BE2C (cell line): Measurements from ENCODE around the gene OR2S2.
A peak's percentile ranks its signal among the peaks of the same experiment; 100 is the strongest.

Experiments used
- DNase-seq: peaks from one replicate; pipeline ENCODE4 v3.0.0-alpha.2; 2020
- H3K27me3 ChIP-seq: fragments of 250-450 bp; sonication (Bioruptor Pico); 2 replicates; pipeline ENCODE4 v1.5.1; 2020; ENCODE audit warnings: mild to moderate bottlenecking
- H3K36me3 ChIP-seq: fragments of 250-450 bp; sonication (Bioruptor Pico); 2 replicates; pipeline ENCODE4 v1.5.1; 2020; ENCODE audit warnings: mild to moderate bottlenecking
- H3K4me1 ChIP-seq: fragments of 250-450 bp; sonication (Bioruptor Pico); 2 replicates; pipeline ENCODE4 v1.5.1; 2020
- H3K4me3 ChIP-seq: 2 replicates; pipeline ENCODE4 v1.5.1; 2011; ENCODE audit warnings: low read depth, low read length
- H3K9me3 ChIP-seq: fragments of 250-450 bp; sonication (Bioruptor Pico); 2 replicates; pipeline ENCODE4 v1.5.1; 2020
- TF ChIP-seq, protein P1 (sequence below): IDR thresholded peaks from 2 replicates; pipeline ENCODE4 v1.5.1; 2012; ENCODE audit warnings: mild to moderate bottlenecking, low read depth, low read length

Gene OR2S2

DNA sequence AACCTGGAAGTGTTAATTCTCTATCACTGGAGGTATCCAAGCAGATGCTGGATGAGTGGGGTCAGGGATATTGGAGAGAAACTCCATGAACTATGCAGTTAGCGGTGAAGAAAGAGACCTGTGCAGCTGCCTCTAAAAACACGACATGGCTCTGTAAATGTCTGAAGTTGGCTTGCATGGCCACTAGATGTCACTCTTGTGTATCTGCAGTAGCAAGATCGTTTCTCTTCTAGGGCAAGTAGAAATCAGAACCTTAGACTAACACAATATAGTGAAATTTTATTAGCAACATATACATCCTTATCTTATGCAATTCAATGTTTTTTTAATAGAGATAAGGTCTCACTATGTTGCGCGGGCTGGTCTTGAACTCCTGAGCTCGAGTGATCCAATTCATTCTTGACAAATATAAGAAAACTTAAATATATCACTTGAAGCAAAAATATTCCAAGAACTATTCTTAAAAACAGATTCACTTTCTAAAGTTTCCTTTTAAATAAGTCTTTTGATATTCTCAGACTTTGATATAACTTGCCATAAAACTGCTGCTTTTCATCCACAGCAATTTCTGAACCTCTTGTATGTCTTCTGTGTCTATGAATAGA, 2.9 kb downstream of the OR2S2 start:
- Histone ChIP-seq H3K36me3 (no peaks in the 10 kb centered on the region), H3K4me3 (no peak overlapping the region), H3K4me1 (no peaks in the 10 kb centered on the region; the same call in 1 of the 2 replicates), H3K27me3 (peaks cover 25% of the 10 kb centered on the region), H3K9me3 (no peaks in the 10 kb centered on the region)
- peak; percentile 58 for DNase-seq
- TF ChIP-seq, protein P1, sequence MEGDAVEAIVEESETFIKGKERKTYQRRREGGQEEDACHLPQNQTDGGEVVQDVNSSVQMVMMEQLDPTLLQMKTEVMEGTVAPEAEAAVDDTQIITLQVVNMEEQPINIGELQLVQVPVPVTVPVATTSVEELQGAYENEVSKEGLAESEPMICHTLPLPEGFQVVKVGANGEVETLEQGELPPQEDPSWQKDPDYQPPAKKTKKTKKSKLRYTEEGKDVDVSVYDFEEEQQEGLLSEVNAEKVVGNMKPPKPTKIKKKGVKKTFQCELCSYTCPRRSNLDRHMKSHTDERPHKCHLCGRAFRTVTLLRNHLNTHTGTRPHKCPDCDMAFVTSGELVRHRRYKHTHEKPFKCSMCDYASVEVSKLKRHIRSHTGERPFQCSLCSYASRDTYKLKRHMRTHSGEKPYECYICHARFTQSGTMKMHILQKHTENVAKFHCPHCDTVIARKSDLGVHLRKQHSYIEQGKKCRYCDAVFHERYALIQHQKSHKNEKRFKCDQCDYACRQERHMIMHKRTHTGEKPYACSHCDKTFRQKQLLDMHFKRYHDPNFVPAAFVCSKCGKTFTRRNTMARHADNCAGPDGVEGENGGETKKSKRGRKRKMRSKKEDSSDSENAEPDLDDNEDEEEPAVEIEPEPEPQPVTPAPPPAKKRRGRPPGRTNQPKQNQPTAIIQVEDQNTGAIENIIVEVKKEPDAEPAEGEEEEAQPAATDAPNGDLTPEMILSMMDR, result peak; percentile 95

DNA sequence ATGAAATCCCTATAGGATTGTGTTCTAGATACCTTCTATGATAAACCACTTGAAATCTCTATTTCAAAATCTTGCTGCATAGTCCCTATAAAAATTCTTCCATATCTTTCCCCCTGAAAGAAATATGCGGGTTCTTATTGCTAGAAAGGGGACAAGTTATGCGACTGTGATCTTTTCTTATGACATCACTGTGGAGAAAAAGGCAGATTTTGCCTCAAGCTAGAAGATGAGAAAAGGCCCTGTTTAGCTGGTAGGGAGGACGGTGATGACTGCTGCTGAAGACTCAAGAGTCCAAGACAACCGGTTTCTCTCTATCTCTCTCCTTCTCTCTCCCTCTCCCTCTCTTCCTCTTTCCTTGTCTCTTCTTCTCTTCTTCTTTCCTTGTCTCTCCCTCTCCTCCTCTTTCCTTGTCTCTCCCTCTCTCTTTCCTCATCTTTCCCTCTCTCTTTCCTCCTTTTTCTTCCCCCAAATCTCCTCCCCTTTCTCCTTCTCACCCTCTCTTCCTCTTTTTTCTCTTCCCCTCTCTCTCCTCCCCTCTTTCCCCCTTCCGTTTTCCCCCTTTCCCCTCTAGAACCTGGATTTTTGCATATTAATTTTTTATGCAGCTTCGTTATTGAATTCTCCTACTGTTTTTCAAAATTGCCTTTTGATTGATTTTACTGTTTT, 5.3 kb downstream of the OR2S2 start:
- Histone ChIP-seq H3K27me3 (peaks cover 32% of the 10 kb centered on the region), H3K4me1 (no peaks in the 10 kb centered on the region; the same call in 1 of the 2 replicates), H3K4me3 (no peak overlapping the region), H3K9me3 (no peaks in the 10 kb centered on the region), H3K36me3 (no peaks in the 10 kb centered on the region)
- no peak for DNase-seq
- TF ChIP-seq, protein P1, result no peak

DNA sequence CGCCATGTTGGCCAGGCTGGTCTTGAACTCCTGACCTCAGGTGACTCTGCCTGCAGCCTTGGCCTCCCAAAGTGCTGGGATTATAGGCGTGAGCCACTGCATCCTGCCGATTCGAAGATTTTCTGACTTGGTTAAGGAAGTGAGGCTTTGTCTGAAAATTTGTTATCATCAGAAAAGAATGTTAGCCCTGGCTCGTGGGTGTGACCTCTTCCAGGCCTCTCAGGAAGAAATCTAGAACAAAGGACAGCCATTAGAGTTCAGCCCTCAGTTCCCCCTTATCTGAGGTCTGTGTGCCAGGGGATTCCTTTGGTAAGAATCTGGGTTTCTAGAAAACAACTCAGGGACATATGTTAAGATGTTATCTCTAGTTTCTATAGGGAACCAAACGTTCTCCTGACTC, 6.2 kb downstream of the OR2S2 start:
- H3K27me3 ChIP-seq, result peaks cover 28% of the 10 kb centered on the region
- TF ChIP-seq, protein P1, result no peak
- no peaks in the 10 kb centered on the region for H3K9me3 ChIP-seq
- H3K4me1 ChIP-seq, result no peaks in the 10 kb centered on the region; the same call in 1 of the 2 replicates
- no peak overlapping the region for H3K4me3 ChIP-seq
- no peaks in the 10 kb centered on the region for H3K36me3 ChIP-seq
- no peak for DNase-seq

DNA sequence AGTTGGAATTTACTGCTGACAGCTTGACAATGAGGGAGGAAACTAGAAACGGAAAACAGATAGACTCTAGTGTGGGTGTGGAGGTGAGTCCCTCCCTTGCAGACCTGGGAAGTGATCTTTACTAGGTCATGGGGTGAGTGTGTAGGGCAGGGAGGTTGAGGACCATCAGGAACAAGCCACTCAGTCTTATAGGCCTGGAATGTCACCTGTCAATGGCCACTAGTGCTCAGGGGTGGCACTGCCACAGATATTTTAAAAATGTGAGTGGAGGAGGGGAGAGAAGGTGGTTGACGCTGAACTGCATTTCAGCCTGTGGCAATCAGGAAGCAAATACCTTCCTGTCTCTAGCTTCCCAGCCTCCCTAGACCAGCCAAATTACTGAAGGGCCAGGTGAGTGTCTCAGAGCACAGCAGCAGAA, 9.0 kb downstream of the OR2S2 start:
- H3K27me3 ChIP-seq, result peaks cover 29% of the 10 kb centered on the region
- H3K4me3 ChIP-seq, result no peak overlapping the region
- no peak for DNase-seq
- H3K4me1 ChIP-seq, result no peaks in the 10 kb centered on the region
- TF ChIP-seq, protein P1, result no peak
- no peaks in the 10 kb centered on the region for H3K36me3 ChIP-seq
- no peaks in the 10 kb centered on the region for H3K9me3 ChIP-seq

DNA sequence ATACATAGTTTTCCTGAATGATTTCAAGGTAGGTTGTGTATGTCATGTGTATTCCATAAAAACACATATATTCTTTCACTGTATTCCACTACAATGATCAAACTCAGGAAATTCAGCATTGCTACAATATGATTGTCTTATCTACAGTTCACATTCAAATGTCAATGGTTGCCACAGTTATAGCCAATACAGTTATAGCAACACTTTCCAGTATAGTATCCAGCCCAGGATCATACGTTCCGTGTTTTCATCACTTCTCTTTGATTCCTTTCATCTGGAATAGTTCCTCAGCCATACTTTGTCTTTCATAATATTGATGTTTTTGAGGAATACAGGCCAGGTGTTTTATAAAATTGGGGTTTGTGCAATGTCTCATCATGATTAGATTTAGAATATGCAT, 9.5 kb downstream of the OR2S2 start:
- H3K9me3 ChIP-seq, result no peaks in the 10 kb centered on the region
- DNase-seq, result no peak
- H3K4me1 ChIP-seq, result no peaks in the 10 kb centered on the region
- H3K4me3 ChIP-seq, result no peak overlapping the region
- H3K36me3 ChIP-seq, result no peaks in the 10 kb centered on the region
- TF ChIP-seq, protein P1, result no peak
- peaks cover 26% of the 10 kb centered on the region for H3K27me3 ChIP-seq

DNA sequence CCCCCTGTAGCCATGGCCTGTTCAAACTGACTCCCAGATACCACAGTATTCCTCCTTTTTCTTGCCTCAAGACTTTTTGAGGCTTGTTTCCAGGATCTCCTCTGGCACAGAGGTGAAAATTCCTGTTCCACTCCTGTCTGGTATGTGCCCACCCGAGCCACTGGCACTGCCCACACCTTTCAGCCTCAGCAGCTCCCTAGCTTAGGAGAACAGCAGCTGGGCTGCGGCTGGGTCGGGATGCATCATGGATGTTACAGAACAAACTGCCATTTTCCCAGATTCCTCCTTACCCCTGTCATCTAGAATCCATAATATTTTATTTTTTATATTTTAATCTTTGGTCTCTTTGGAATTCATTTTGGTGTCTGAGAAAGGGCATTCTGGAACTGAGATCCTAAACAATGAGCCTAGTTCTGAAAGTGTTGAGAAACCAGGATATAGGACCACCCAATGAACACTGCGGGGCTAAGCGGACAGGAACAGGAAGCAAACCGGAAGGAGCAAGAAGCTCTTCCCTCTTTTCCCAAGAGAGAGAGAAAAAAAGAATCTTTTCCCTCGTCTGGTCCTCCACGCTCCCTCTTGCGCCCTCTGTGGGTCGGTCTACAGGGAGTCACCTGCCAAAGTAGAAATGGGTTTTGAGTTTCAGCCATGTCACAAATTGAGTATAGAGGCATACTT, 12.5 kb downstream of the OR2S2 start:
- Histone ChIP-seq H3K4me3 (peak overlapping the region; percentile 46), H3K4me1 (no peaks in the 10 kb centered on the region), H3K27me3 (peaks cover 12% of the 10 kb centered on the region), H3K36me3 (no peaks in the 10 kb centered on the region), H3K9me3 (no peaks in the 10 kb centered on the region)
- TF ChIP-seq, protein P1, result peak; percentile 99
- peak; percentile 93 for DNase-seq
